Measurements from ENCODE around the gene TK2.

The TK2 gene

DNA sequence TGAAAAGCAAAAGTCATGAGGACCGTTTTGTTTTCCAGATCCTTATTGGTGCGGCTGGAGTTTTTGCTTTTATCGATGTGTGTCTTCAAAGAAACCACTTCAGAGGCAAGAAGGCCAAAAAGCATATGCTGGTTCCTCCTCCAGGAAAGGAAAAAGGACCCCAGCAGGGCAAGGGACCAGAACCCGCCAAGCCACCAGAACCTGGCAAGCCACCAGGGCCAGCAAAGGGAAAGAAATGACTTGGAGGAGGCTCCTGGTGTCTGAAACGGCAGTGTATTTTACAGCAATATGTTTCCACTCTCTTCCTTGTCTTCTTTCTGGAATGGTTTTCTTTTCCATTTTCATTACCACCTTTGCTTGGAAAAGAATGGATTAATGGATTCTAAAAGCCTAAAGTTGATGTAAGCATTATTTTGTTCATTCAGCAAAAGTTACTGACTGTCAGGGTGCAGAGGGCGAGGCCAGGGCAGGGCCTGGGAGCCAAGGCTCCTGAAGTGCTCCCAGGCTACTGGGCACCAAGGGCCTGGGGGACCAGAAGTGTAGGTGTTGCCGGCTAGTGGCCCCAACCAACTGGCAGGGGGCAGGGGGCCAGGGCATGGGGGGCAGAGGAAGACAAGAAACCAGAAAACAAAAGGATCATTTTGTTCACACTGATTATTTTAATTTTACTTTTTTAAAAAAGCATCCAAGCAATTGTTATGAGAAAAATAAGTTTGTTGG is 38.1 kb upstream of the TK2 start:
- no peak overlapping the region for H2AFZ ChIP-seq (ENCODE audit: low read length)

DNA sequence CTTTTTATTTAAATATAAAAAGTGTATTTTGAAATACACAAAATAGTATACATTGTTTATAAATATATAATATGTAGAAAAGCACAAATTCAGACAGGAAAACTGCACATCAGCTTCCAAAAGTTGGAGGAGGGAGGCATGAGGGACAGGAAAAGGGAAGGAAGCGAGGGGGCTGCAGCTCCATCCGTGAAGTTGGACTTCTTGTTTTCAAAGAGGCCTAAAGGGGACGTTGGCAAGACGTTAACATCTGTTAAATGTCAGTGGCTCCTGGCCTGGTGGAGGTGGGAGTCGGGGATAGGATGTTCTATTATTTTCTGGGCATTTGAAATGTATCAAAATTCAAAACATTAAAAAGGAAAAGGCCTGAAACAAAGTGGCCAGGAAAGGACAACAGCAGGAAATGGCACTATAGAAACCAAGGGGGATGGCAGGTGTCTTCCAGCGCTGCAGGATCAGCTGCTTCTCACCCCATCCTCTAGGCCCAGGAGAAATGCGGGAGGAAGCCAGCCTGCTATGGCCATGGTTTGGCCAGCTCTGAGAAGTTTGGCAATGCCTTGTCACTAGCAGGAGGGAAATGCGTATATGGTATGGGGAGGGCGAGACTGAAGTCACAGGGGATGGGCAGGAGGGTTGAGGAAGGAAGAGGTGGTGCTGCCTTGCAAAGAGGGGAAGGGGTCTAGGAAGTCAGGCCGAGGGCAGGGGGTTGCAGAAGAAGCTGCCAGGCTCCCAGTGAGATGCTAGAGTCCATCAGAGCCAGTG is 35.7 kb upstream of the TK2 start:
- H3K27me3 ChIP-seq (replicated peaks; ENCODE audit: insufficient read depth, low read length) = no peaks in the 10 kb centered on the region
- H3K4me2 ChIP-seq (ENCODE audit: low read depth, low read length) = no peak overlapping the region
- no peaks in the 10 kb centered on the region for H3K9me3 ChIP-seq (replicated peaks; ENCODE audit: insufficient read depth, low read length)
- no peaks in the 10 kb centered on the region; the same call in 1 of the 2 replicates for H3F3A ChIP-seq (ENCODE audit: insufficient read depth, low read length)
- no peaks in the 10 kb centered on the region for H3K4me1 ChIP-seq (ENCODE audit: low read length)
- H3K27ac ChIP-seq (ENCODE audit: low read length) = no peak overlapping the region
- TF ChIP-seq, protein P1, sequence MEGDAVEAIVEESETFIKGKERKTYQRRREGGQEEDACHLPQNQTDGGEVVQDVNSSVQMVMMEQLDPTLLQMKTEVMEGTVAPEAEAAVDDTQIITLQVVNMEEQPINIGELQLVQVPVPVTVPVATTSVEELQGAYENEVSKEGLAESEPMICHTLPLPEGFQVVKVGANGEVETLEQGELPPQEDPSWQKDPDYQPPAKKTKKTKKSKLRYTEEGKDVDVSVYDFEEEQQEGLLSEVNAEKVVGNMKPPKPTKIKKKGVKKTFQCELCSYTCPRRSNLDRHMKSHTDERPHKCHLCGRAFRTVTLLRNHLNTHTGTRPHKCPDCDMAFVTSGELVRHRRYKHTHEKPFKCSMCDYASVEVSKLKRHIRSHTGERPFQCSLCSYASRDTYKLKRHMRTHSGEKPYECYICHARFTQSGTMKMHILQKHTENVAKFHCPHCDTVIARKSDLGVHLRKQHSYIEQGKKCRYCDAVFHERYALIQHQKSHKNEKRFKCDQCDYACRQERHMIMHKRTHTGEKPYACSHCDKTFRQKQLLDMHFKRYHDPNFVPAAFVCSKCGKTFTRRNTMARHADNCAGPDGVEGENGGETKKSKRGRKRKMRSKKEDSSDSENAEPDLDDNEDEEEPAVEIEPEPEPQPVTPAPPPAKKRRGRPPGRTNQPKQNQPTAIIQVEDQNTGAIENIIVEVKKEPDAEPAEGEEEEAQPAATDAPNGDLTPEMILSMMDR (IDR thresholded peaks at IDR 0.05; ENCODE audit: low read length) = no peak
- no peak for TF ChIP-seq EZH2 (optimal IDR thresholded peaks at IDR 0.05; ENCODE audit: low read depth, low read length)
- no peak for TF ChIP-seq EZH2phosphoT487 (IDR thresholded peaks at IDR 0.05; ENCODE audit: low read length)
- no peaks in the 10 kb centered on the region for H4K20me1 ChIP-seq (ENCODE audit: insufficient read depth, low read length)
- H3K36me3 ChIP-seq (replicated peaks; ENCODE audit: insufficient read depth, low read length) = no peaks in the 10 kb centered on the region
- H3K9ac ChIP-seq (ENCODE audit: low read length) = no peak overlapping the region
- no peaks in the 10 kb centered on the region for H3K9me2 ChIP-seq (replicated peaks; ENCODE audit: insufficient read depth, low read length)
- no peak for DNase-seq
- H3K4me3 ChIP-seq (ENCODE audit: low read length) = no peak overlapping the region
- no peak overlapping the region for H2AFZ ChIP-seq (ENCODE audit: low read length)
- H3K79me2 ChIP-seq (ENCODE audit: low read length) = no peaks in the 10 kb centered on the region

More for the DNA sequence above, 38.1 kb upstream of the TK2 start:
- DNase-seq = no peak
- H3K4me3 ChIP-seq (ENCODE audit: low read length) = no peak overlapping the region
- H3F3A ChIP-seq (ENCODE audit: insufficient read depth, low read length) = no peaks in the 10 kb centered on the region; the same call in 1 of the 2 replicates
- H3K27me3 ChIP-seq (replicated peaks; ENCODE audit: insufficient read depth, low read length) = no peaks in the 10 kb centered on the region
- H3K4me1 ChIP-seq (ENCODE audit: low read length) = no peaks in the 10 kb centered on the region
- no peaks in the 10 kb centered on the region for H3K79me2 ChIP-seq (ENCODE audit: low read length)
- TF ChIP-seq, protein P1 (IDR thresholded peaks at IDR 0.05; ENCODE audit: low read length) = no peak
- no peak for TF ChIP-seq EZH2 (optimal IDR thresholded peaks at IDR 0.05; ENCODE audit: low read depth, low read length)
- TF ChIP-seq EZH2phosphoT487 (IDR thresholded peaks at IDR 0.05; ENCODE audit: low read length) = no peak
- H3K4me2 ChIP-seq (ENCODE audit: low read depth, low read length) = no peak overlapping the region
- no peak overlapping the region for H3K9ac ChIP-seq (ENCODE audit: low read length)
- no peaks in the 10 kb centered on the region for H4K20me1 ChIP-seq (ENCODE audit: insufficient read depth, low read length)
- H3K9me2 ChIP-seq (replicated peaks; ENCODE audit: insufficient read depth, low read length) = no peaks in the 10 kb centered on the region
- no peak overlapping the region for H3K27ac ChIP-seq (ENCODE audit: low read length)
- no peaks in the 10 kb centered on the region for H3K36me3 ChIP-seq (replicated peaks; ENCODE audit: insufficient read depth, low read length)
- H3K9me3 ChIP-seq (replicated peaks; ENCODE audit: insufficient read depth, low read length) = no peaks in the 10 kb centered on the region

DNA sequence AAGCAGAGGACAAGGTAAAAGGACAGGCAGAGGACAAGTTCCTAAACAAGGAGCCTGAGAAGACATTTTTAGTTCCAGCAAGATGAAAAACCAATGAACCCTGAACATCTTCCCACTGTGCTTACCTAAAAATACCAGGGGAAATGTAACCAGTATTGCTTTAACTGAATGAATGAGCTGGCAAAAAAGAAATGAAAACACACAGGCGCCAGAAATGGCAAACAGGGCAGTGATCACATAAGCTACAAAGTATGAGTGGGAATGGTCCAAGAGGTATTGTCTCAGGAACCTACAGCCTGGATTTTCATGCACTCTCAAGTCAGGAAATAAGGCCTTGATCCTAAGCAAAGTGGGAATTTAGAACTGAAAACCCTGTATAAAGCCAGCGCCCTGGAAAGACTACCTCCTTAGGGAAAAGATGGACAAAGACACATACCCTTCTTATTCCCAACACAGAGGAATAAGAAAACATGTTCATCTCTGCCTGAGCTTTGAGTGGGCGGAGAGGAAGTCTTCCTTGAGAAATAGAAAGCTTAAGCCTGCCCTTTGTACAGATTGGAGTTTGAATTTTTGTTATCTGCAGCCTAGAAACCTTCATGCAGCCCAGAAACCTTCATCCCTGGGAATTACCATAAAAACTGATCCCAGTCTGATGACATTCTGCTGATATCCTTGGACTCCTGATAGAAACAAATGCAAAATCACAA is 31.5 kb upstream of the TK2 start:
- no peak for TF ChIP-seq EZH2phosphoT487 (IDR thresholded peaks at IDR 0.05; ENCODE audit: low read length)
- TF ChIP-seq, protein P1 (IDR thresholded peaks at IDR 0.05; ENCODE audit: low read length) = no peak
- Histone ChIP-seq H3K36me3 (replicated peaks; ENCODE audit: insufficient read depth, low read length) (no peaks in the 10 kb centered on the region), H3K4me2 (ENCODE audit: low read depth, low read length) (no peak overlapping the region), H3K9me3 (replicated peaks; ENCODE audit: insufficient read depth, low read length) (no peaks in the 10 kb centered on the region), H2AFZ (ENCODE audit: low read length) (no peak overlapping the region), H3K4me1 (ENCODE audit: low read length) (no peaks in the 10 kb centered on the region), H3F3A (ENCODE audit: insufficient read depth, low read length) (no peaks in the 10 kb centered on the region), H4K20me1 (ENCODE audit: insufficient read depth, low read length) (no peaks in the 10 kb centered on the region), H3K4me3 (ENCODE audit: low read length) (no peak overlapping the region), H3K27ac (ENCODE audit: low read length) (no peak overlapping the region), H3K9me2 (replicated peaks; ENCODE audit: insufficient read depth, low read length) (no peaks in the 10 kb centered on the region), H3K79me2 (ENCODE audit: low read length) (no peaks in the 10 kb centered on the region), H3K27me3 (replicated peaks; ENCODE audit: insufficient read depth, low read length) (no peaks in the 10 kb centered on the region), H3K9ac (ENCODE audit: low read length) (no peak overlapping the region)
- no peak for DNase-seq

Data from MM.1S (cell line).